AML-193 (cell line): ENCODE measurements around the gene CYSRT1.

Experiments used
- DNase-seq, 2 experiments: peaks; one replicate each; lab custom pipeline; 2025; lab: John Stamatoyannopoulos, UW

Gene CYSRT1

DNA sequence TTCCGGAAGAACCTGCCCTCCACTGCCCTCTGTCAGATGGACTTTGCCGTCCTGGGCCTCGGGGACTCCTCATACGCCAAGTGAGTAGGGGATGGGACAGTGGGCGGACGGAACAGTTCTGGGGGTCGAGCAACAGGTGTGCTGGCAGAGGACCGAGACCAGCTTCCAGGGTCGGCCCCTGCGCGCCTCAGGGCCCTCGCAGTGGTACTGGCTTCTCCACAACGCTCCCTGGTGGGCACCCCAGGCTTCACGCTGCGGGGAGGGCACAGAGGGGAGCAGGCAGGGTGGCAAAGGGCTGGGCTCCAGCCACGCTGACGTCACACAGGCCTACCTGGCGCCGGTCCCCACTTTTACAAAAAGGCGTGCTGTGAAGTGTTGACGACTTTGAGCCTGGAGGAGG is 12.5 kb upstream of the CYSRT1 start:
- DNase-seq = no peak

DNA sequence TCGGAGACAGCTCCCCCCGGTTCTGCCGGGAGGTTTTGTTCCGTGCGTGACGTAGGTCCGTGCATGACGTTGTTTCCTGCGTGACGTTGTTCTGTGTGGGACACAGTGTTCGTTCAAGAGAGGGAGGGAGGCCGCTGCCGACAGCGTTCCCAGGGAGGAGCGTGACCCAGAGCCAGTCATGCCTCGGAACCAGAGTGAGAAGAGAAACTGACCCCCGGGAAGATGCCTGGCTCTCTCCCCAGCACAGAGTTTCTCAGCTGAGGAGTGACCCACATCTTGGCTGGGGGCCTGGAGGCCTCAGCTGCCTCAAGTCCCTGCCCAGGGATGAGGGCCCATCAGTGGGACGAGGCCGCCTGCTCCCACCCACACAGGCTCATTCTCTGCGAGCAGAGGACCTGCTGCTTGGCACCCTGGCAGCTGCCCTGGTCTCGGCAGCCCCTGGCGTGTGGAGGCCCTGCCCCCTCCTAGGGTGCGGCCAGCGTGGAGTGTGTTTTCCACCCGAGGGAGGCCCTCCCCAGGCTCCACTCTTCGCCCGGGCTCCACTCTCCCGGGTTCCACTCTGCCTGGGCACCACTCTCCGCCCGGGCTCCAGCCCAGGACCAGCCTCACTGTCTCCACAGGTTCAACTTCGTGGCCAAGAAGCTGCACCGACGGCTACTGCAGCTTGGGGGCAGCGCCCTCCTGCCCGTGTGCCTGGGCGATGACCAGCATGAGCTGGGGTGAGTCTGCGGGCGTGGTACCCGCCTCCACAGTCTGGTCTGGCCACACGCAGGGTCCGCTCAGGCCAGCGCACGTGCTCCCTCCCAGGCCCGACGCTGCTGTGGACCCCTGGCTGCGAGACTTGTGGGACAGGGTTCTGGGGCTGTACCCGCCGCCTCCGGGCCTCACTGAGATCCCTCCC is 11.6 kb upstream of the CYSRT1 start:
- no peak for DNase-seq

DNA sequence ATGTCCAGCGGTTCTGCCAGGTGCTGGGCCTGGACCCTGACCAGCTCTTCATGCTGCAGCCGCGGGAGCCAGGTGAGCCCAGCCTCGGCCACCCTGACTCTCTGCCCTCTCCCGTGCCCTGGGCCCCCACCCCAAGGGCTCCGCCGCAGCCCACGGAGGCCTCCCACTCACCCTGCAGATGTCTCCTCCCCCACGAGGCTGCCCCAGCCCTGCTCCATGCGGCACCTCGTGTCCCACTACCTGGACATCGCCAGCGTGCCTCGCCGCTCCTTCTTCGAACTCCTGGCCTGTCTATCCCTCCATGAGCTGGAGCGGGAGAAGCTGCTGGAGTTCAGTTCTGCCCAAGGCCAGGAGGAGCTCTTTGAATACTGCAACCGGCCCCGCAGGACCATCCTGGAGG is 10.4 kb upstream of the CYSRT1 start:
- no peak for DNase-seq

DNA sequence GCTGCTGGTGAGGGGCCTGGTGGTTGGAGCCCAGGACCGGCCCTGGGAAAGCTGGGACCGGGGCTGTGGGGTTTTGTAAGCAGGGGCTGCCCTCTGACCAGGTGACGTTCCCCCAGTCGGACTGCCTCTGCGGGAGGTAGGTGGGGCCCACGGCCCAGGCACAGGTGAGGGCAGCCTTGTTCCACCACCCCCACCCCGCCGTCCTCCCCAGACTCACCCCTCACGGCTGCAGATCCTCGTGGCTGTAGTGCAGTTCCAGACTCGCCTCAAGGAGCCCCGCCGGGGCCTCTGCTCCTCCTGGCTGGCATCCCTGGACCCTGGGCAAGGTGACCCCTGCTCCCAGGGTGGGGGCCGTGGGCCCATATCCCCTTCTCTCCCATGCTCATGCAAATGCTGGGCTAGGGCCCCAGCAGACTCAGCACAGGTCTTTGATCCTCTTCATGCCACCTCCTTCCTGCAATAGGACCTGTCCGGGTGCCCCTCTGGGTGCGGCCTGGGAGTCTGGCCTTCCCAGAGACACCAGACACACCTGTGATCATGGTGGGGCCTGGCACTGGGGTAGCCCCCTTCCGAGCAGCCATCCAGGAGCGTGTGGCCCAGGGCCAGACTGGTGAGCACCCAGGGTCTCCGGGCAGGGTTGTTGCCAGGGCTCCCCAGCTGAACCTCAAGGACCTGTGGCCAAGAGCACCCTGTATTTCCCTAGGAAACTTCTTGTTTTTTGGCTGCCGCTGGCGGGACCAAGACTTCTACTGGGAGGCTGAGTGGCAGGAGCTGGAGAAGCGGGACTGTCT is 9.6 kb upstream of the CYSRT1 start:
- DNase-seq = no peak

DNA sequence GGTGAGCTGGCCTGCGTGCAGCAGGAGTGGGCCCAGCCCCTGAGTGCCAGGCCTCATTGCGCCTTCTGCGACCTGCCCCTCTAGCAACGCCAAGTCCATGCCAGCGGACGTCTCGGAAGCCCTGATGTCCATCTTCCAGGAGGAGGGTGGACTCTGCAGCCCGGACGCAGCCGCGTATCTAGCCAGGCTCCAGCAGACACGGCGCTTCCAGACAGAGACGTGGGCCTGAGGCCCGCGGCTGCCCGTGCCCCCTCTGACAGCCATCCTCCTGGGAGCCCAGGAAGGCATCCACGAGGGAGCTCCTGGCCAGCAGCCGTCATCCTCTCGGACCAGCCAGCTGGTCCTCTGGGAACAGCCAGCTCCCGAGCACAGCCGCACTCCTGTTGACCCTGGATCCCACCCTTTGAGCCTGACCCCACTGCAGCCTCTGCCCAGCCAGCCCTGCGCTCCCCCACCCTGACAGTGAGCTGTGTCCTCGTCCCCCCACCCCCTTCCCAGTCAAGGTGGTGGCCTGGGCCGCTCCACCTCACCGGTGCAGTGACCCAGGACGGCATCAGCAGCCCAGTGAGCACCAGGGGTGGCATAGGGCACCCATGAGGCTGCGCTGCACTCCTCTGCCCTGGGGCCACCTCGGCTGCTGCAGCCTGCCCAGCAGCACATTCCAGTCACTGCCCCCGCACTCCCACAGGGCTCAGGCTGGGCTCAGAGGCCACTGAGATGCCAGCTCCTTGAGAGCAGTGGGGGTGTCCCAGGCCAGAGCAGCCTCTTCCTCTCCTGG is 8.6 kb upstream of the CYSRT1 start:
- DNase-seq = no peak

DNA sequence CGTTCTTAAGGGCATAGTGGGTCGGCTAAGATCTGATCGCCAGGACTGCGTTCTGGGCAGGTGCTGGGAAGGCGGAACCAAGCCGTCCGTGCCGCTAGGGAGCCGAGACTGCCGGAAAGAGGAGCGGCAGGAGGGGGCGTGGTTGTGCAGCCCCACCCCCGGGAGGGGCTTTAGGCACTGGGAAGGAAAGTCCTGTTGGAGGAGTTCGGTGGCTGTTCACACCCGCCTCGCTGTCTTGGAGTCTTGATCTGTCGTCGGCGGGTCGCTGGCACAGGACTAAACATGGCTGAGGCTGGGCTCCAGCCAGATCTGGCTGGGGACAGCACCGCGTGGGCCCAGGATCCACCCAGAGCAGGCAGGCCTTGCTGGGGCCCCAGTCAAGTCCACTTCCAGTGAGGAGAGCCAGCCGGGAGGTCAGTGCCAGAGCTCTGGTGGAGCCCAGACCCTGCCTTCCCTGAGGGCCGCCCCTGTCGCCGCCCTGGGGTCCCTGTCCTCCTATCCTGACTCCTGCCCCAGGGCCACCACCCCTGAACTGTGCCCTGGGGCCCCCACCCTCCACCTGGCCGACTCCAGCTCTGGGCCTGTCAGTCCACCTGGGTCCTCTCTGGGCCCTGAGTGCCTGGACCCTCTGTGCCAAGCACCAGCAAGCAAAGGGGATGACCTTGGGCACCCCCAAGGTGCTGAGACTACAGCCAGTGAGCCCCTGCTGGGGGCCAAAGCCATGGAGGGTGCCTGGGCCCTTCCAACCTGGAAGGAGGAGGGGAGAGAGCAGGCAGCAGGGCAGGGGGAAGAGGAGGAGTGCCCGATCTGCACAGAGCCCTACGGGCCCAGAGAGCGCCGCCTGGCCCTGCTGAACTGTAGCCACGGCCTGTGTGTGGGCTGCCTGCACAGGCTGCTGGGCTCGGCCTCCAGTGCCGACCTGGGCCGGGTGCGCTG is 7.4 kb upstream of the CYSRT1 start:
- DNase-seq = no peak

DNA sequence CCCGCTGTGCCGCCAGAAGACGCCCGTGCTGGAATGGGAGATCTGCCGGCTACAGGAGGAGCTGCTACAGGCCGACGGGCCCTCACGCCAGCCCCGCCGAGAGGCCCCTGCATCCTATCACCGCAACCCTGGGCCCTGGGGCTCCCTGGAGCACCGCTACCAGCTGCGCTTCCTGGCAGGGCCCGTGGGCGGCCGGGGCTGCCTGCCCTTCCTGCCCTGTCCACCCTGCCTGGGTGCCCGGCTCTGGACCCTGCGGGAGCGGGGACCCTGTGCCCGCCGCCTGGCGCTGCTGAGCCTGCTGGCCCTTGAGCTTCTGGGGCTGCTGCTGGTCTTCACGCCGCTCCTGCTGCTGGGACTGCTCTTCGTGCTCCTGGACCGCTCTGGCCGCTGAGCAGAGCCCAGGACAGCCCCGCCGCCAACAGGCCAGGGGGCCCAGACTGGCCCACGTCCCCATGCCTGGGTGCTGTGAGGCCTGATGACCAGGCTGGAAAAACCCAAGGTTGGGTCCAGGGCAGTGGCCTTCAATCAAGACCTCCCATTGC is 6.7 kb upstream of the CYSRT1 start:
- DNase-seq = no peak

DNA sequence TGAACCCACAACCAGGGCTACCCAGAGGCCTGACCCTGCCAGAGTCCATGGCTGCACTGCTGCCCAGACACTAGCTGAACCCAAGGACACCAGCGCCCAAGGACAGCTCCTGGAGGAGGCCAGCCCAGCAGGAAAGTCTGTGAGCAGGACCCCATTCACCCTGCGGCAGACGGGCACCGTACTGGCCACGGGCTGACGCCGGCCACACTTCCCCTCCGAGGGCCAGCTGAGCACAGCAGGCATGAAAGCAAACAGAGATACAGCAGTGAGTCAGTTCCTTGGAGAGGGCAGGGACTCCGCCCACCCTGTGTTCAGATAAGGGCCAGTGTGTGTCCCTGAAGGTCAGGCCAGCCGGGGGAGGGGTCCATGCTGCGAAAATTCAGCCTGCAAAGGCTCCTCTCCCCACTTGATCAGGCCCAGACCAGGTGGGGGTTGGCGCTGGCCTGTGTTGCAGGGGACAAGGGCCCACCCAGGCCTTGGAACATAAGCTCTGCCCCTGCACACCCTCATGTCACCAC is 6.2 kb upstream of the CYSRT1 start:
- no peak for DNase-seq

DNA sequence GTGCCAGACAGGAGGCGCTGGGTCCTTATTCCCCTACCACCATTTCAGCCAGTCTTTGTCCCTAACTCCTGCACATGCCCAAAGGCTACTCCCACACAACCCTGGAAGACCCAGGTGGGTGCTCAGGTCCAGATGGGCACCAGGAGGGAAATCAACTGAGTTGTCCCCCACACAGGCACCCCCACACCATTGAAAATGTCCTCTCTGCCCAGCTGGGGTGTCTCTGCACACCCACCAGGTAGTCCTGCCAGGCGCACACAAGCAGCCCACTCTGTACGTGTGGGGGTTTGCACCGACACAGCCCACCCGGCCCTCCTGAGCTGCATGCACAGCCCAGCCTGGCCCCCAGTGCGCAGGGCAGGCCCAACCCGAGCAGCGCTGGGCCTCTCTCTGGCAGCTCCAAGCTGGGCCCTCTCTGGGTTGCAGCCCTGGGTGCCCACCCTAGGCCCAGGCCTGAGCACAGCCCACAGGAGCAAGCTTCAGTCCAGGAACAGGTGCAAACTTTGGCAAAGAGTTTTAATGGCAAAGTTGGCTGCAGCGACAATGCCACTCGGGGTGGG is 5.1 kb upstream of the CYSRT1 start:
- DNase-seq = no peak

DNA sequence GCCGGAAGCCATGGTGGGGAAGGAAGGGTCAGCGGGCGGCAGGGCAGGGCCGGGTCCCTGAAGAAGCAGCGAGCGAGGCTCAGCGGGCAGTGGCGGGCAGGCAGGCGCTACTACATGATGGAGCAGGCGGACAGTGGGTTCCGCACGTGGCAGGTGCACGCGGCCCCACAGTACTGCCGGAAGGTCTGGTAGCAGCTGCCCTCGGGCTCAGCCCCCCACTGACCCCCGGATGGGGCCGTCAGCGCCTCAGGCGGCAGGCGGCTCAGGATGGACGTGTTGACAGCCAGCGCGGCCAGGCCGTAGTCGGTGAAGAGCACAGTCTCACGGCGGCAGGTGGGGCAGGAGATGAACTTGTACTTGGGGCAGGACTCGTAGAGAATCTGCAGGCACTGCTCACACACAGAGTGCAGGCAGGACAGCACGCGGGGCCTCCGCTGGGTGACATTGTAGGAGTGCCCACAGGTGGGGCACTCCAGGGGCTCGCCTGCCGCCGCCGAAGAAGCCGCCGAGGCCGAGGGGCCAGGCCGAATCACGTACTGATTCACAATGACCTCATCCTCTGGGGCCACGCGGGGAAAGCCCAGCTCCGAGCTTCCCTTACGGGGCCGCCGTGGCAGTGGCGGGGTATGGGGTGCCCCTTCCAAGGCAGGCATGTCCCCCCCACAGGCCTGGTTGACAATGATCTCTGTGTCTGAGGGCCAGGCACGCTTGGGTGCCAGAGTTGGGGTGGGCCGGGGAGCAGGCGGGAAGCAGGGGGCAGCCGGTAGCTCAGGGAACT is 4.5 kb upstream of the CYSRT1 start:
- DNase-seq = no peak

DNA sequence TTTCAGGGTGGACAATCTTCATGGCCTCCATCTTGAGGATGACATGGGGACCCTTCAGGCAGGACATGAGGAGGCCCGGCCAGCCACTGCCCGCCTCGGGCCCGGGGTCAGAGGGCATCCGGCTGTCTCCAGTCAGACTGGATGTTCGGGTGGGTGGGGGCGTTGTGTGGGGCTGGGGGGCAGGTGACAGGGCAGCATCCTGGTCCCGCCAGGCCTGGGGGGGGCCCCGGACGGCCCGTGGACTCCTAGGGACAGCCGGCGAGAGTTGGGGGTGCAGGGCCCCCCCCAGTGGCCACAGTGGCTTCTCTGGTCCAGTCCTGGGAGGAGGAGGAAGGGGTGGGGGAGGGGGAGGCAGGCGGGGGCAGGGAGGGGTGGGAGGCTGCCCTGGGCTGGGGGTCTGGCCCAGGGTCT is 3.9 kb upstream of the CYSRT1 start:
- no peak for DNase-seq

DNA sequence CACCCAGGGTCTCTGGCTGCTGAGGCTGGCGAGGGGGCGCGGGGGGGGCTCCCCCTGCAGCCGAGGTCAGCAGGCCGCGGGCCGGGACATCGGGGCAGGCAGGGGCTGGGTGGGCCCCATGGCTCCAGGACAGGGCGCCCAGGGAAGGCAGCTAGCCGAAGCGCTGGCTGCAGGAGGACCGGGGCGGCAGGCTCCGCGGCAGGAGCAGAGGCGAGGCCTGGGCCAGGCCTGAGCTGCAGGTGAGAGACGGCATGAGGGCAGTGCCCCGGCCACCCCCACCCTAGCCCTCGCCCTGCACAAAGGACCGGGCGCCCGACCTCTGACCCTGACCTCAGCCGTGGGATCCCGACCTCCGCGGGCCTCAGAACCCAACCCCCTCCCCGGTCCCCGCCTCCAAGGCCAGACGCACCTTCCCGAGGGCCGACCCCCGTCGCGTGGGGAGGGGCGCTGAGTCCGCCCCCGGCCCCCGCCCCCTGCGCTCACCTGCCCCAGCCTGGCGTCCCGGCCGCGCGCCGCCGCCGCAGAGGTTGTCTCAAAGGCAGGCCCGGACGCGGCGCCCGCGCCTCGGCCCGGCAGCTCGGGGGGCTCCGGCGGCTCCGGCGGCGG is 3.4 kb upstream of the CYSRT1 start:
- no peak for DNase-seq

DNA sequence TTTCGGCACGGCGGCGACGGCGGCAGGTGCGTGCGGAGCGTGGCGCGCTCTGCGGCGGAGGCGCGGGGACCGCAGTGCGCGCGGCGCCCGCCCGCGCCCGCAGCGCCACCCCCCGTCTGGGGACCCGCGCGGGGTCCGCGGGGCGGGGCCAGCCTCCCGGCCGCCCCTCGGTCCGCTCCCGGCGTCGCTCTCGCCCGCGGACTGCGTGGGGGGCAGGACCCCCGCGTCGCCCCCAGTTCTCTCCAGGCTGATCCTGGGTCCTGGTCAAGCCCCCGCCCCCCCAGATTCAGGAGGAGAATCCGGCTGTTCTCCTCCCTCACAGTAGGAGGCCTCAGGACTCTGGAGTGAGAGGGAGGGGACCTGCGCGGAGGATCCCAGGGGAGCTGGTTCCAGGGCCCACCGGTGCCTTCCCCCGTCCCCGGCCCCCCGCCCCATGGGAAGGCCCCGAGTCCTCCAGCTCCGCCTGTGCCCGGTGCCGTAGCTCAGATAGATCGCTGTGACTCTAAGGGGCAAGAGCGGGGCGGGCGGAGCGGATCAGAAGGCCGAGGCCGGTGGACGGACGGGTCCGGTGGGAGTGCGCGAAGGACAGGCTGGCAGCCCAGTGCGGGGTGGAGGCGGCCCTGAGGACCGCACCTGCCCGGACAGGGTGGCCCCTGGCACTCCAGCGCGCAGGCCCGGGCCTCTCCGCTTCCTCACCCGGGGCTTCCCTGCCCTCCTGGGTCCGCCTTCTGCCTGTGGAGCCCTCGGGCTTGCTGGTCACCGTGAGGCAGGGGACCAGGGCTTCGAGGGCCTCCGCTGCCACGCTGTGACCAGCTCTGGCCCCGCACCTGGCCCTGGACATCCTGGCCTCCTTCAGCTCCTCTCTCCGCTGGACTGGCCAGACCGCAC is 2.5 kb upstream of the CYSRT1 start, which contains the start of gene RNF208:
Gene RNF208 (minus strand): TSS at position 51 of the 888 bp plus-strand sequence. CDS start 1,028 bp downstream, outside the sequence.
- DNase-seq = no peak

DNA sequence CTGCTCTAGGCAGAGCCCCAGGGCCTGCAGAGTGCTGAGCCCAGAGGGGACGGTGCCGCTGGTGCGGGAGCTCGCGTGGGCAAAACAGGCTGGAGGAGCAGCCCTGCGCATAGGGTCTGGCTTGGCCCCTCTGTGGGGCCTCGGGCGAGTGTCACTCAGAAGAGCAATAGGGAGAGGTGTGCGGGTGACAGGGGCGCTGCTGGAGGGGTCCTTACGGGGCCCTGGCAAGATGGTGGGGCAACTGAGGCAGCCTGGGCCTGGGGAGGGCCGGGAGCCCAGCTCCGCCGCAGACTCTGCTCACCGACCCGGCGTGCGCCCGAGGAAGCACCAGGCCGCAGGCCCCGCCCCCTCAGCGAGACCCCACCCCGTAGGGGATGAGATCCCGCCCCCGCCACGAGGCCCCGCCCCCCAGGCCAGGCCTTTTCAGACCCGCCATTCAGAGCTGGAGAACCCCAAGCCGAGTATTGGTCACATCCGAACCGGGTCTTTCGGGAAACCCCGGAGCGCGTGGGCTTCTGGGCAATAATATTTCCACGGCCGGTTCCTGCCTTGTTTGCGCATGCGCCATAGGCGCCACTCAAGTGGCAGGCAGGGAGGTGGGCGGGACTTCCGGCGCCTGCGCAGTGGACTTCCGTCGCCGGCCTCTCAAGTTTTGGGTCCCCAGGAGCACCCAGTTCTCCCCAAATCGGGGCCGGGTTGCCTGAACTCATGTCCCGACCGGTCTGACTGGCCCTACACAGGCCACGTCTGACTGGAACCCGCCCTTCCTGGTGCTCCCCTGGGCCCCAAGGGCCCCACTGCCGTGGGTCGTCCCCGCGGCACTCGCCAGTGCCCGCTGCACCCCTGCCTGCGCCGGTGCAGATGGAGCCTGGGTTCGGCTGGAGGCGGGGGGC is 1.6 kb upstream of the CYSRT1 start:
- peak; percentile 95 to 97 for DNase-seq

DNA sequence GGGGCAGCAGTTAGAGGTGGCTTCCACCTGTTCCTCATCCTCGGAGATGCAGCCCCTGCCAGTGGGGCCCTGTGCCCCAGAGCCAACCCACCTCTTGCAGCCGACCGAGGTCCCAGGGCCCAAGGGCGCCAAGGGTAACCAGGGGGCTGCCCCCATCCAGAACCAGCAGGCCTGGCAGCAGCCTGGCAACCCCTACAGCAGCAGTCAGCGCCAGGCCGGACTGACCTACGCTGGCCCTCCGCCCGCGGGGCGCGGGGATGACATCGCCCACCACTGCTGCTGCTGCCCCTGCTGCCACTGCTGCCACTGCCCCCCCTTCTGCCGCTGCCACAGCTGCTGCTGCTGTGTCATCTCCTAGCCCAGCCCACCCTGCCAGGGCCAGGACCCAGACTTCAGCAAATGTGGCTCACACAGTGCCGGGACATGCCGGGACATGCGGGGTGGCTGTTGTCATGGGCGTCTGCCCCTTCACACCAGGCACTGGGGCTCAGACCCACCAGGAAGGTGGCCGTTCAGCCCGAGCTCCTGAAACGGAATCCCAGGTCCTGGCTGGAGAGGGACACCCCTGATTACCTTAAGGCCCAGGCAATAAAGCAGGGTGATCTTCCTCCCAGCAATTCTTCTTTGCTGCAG is 841 bp downstream of the CYSRT1 start:
- DNase-seq = no peak

DNA sequence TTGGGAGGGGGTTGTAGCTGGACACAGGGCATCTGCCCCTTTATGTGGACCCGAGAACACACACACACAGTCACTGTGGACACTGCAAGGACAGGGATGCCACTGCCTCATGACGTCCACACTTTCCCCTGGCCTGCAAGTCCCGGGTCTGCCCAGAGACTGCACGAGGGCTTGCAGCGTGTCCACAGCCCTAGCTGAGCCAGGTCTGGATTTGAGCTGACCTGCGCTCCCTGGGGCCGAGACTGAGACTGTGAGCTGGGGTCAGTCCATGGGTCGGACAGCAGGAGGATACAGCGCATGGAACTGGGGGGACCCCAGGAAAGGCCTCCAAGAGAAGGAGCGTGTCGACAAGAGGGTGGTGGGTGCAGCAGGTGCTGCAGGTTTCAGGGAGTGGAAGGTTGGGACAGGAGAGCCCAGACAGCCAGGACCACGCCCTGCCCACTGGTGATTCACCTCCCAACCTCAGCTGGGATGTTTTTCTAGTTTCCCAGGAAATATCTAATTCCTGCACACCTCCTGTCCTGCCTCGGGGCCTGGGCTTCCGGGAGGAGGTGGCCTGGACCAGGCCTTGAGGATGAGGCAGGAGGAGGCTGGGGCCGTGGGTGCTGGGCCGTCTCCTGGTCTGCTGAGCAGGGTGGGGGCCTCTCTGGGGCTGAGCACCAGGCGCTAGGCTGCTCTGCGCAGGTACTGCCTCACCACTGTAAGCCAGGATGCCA is 1.5 kb downstream of the CYSRT1 start:
- no peak for DNase-seq
